ENCODE results near the gene ZFPM1.

ZFPM1 gene

GRCh38 chr16:88525663-88525990, 72.5 kb downstream of the ZFPM1 start:
- H3K27me3 ChIP-seq (ENCODE audit: insufficient read depth, poor library complexity, severe bottlenecking), result no peaks in the 10 kb centered on the region
- TF ChIP-seq REST (IDR thresholded peaks at IDR 0.05; ENCODE audit: insufficient replicate concordance, low read depth) (no peak), POLR2AphosphoS5 (IDR thresholded peaks at IDR 0.05; ENCODE audit: low read depth) (no peak), SPI1 (IDR thresholded peaks at IDR 0.05; ENCODE audit: borderline replicate concordance, low read depth) (no peak), GABPA (IDR thresholded peaks at IDR 0.05; ENCODE audit: low read depth) (no peak), CTCF (IDR thresholded peaks at IDR 0.05; ENCODE audit: insufficient read depth, low read length) (no peak)
- H3K4me3 ChIP-seq (replicated peaks; ENCODE audit: insufficient read depth, low read length), result no peak overlapping the region
- DNase-seq (ENCODE audit: low read depth in 1 of 2, low spot score in 1 of 2), result no peak
- H3K27ac ChIP-seq (replicated peaks), result no peak overlapping the region

- no peak for TF ChIP-seq REST (IDR thresholded peaks at IDR 0.05; ENCODE audit: insufficient replicate concordance, low read depth)
- no peak for TF ChIP-seq POLR2AphosphoS5 (IDR thresholded peaks at IDR 0.05; ENCODE audit: low read depth)
- TF ChIP-seq CTCF (IDR thresholded peaks at IDR 0.05; ENCODE audit: insufficient read depth, low read length), result no peak
- no peak for TF ChIP-seq SPI1 (IDR thresholded peaks at IDR 0.05; ENCODE audit: borderline replicate concordance, low read depth)
- TF ChIP-seq GABPA (IDR thresholded peaks at IDR 0.05; ENCODE audit: low read depth), result no peak
- Histone ChIP-seq H3K27me3 (ENCODE audit: insufficient read depth, poor library complexity, severe bottlenecking) (no peaks in the 10 kb centered on the region), H3K4me3 (replicated peaks; ENCODE audit: insufficient read depth, low read length) (no peak overlapping the region), H3K27ac (replicated peaks) (no peak overlapping the region)
- no peak for DNase-seq (ENCODE audit: low read depth in 1 of 2, low spot score in 1 of 2)
Observed at GRCh38 chr16:88526008-88526905, 73.2 kb downstream of the ZFPM1 start.

DNA sequence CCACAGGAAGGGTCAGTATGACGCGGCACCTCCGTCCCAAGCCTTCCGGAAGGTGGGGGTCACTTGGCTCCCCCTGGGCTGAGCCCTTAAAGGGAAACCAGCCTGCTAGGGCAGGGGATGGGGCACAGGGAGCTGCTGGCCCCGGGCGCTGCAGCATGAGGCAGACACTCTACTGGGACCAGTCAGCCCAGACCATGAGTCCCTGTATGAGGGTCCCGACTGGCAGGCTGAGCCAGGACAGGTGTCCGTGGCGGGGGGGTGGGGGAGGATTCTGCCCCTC, 73.8 kb downstream of the ZFPM1 start:
- no peaks in the 10 kb centered on the region for H3K27me3 ChIP-seq (ENCODE audit: insufficient read depth, poor library complexity, severe bottlenecking)
- no peak for DNase-seq (ENCODE audit: low read depth in 1 of 2, low spot score in 1 of 2)
- no peak overlapping the region for H3K27ac ChIP-seq (replicated peaks)
- H3K4me3 ChIP-seq (replicated peaks; ENCODE audit: insufficient read depth, low read length), result no peak overlapping the region
- no peak for TF ChIP-seq CTCF (IDR thresholded peaks at IDR 0.05; ENCODE audit: insufficient read depth, low read length)
- no peak for TF ChIP-seq GABPA (IDR thresholded peaks at IDR 0.05; ENCODE audit: low read depth)
- no peak for TF ChIP-seq POLR2AphosphoS5 (IDR thresholded peaks at IDR 0.05; ENCODE audit: low read depth)
- TF ChIP-seq SPI1 (IDR thresholded peaks at IDR 0.05; ENCODE audit: borderline replicate concordance, low read depth), result no peak
- no peak for TF ChIP-seq REST (IDR thresholded peaks at IDR 0.05; ENCODE audit: insufficient replicate concordance, low read depth)

Measured in HL-60 (cell line).